ENCODE measurements around the gene MPO. TPM values are rescaled to one million over a fixed set of nuclear protein-coding genes. Genes with fewer than 3 reads are reported as not detected.

MPO gene
- total and polyA plus RNA-seq, 4 donors, result 0.18 to 0.63 (median 0.32) TPM

DNA sequence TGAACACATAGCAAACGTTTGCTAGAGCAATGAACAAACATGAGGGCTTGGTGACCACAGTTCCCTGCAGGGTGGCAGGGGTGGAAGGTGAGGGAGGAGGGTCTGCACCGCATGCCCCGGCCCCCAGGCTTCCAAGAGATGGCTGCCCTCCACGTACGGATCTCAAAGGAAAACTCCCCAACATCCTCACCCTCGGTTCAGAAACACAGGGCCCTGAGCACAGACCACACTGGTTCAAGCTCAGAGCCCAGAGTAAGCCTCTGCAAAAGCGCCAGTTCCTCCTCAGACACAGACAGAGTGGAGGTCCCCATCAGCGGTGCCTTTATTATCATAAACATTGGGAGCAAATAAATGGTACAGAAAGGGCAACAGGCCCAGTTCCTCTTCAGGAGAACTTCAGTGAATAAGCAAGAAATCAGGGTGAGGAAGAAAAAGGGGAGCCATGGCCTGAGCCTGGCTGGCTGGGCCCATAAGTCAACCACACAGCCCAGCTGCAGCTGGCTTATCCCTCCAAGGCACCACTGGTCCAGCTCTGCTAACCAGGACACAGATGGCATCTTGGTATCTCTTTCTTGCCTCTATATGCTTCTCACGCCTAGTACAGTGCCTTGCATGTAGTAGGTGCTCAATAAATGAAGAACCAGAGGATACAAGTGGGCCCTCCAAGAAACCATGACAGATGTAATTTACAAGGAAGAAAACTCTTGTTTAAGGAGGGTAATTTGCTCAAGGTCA is 11.0 kb downstream of the MPO start:
- no peak for ATAC-seq (ENCODE audit: low FRiP score)
- Histone ChIP-seq H3K27ac (ENCODE audit: low read depth in 1 of 2, low read length in 2 of 2) (no peak overlapping the region), H3K4me1 (ENCODE audit: control insufficient read depth in 1 of 2, insufficient read depth in 2 of 2, low read length in 2 of 2) (no peaks in the 10 kb centered on the region), H3K4me3 (ENCODE audit: low read length in 2 of 2) (no peak overlapping the region), H3K36me3 (ENCODE audit: control insufficient read depth in 1 of 2, insufficient read depth in 2 of 2, low read length in 1 of 2) (no peaks in the 10 kb centered on the region), H3K27me3 (ENCODE audit: control insufficient read depth in 1 of 2, insufficient read depth in 2 of 2, low read length in 1 of 2) (no peaks in the 10 kb centered on the region), H3K9me3 (ENCODE audit: control insufficient read depth, low read length) (no peaks in the 10 kb centered on the region)
- 76 to 82% methylated on average over 9 of the region's 9 CpGs for WGBS, 2 donors
- DNase-seq, result no peak
- intact Hi-C loops (cut with DNase I), result no loop called here

DNA sequence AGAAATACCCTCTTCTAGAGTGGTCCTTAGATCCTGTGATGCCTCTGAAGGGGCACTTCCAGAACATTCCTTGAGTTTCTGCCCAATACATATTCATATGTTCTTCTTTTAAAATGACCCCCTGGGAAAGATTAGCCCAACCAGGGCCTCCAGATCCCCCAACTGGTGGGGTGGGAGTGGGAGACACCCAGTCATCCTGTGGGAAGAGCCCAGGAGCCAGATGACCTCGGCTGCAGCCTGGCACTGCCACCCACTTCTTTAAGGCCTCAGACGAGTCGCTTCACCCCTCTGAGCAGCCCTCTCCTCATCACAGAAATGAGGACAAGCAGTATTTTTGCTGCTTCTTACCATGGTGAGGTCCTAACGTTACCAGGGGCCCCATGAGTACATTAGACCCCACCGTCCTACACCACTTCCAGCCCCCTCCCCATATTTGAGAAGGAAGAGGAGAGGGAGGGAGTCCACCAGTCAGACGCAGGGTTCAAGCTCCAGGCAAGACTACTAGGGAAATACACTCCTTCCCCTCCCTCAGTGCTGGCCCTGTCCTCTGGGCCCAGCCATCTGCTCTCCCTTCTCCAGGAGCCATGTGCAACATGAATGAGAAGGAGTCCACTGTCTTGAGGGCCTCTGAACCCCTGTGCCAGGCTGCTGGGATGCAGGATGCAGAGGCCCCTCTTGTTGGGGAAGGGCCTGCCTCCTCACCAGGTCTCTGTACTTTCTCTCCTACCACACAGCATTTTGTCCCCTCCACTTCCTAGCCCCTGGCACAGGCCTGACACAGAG is 11.8 kb downstream of the MPO start:
- H3K27me3 ChIP-seq (ENCODE audit: control insufficient read depth in 1 of 2, insufficient read depth in 2 of 2, low read length in 1 of 2), result no peaks in the 10 kb centered on the region
- no peak for ATAC-seq (ENCODE audit: low FRiP score)
- H3K9me3 ChIP-seq (ENCODE audit: control insufficient read depth, low read length), result no peaks in the 10 kb centered on the region
- DNase-seq, result no peak
- H3K4me1 ChIP-seq (ENCODE audit: control insufficient read depth in 1 of 2, insufficient read depth in 2 of 2, low read length in 2 of 2), result no peaks in the 10 kb centered on the region
- 67 to 73% methylated on average over 6 of the region's 6 CpGs for WGBS, 2 donors
- H3K36me3 ChIP-seq (ENCODE audit: control insufficient read depth in 1 of 2, insufficient read depth in 2 of 2, low read length in 1 of 2), result no peaks in the 10 kb centered on the region
- H3K27ac ChIP-seq (ENCODE audit: low read depth in 1 of 2, low read length in 2 of 2), result no peak overlapping the region
- intact Hi-C loops (cut with DNase I), result no loop called here
- H3K4me3 ChIP-seq (ENCODE audit: low read length in 2 of 2), result no peak overlapping the region

DNA sequence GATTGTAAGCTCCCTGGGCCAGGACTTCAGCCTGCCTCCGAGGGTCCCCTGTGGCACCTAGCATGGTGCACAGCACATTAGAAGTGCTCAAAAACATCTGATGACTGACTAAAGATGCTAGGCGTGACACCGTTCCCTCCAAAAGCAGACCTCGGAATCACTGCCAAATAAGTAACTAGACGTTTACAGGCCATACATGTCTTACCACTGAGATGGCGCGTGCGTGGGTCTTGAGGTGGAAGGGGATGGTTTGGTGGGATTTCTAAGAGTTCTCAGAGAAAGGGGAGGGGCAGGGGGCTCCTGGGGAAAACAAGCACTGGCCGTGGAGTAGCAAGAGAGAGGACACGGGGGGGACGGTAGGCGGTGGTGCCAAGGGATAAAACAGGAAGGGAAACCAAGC is 12.4 kb downstream of the MPO start:
- no peaks in the 10 kb centered on the region for H3K4me1 ChIP-seq (ENCODE audit: control insufficient read depth in 1 of 2, insufficient read depth in 2 of 2, low read length in 2 of 2)
- ATAC-seq (ENCODE audit: low FRiP score) (no peak), DNase-seq (no peak)
- no peak overlapping the region for H3K27ac ChIP-seq (ENCODE audit: low read depth in 1 of 2, low read length in 2 of 2)
- no peaks in the 10 kb centered on the region for H3K9me3 ChIP-seq (ENCODE audit: control insufficient read depth, low read length)
- no peak overlapping the region for H3K4me3 ChIP-seq (ENCODE audit: low read length in 2 of 2)
- H3K27me3 ChIP-seq (ENCODE audit: control insufficient read depth in 1 of 2, insufficient read depth in 2 of 2, low read length in 1 of 2), result no peaks in the 10 kb centered on the region
- WGBS, 2 donors, result 84% methylated on average over 12 of the region's 12 CpGs
- no peaks in the 10 kb centered on the region for H3K36me3 ChIP-seq (ENCODE audit: control insufficient read depth in 1 of 2, insufficient read depth in 2 of 2, low read length in 1 of 2)
- intact Hi-C loops (cut with DNase I), result no loop called here

DNA sequence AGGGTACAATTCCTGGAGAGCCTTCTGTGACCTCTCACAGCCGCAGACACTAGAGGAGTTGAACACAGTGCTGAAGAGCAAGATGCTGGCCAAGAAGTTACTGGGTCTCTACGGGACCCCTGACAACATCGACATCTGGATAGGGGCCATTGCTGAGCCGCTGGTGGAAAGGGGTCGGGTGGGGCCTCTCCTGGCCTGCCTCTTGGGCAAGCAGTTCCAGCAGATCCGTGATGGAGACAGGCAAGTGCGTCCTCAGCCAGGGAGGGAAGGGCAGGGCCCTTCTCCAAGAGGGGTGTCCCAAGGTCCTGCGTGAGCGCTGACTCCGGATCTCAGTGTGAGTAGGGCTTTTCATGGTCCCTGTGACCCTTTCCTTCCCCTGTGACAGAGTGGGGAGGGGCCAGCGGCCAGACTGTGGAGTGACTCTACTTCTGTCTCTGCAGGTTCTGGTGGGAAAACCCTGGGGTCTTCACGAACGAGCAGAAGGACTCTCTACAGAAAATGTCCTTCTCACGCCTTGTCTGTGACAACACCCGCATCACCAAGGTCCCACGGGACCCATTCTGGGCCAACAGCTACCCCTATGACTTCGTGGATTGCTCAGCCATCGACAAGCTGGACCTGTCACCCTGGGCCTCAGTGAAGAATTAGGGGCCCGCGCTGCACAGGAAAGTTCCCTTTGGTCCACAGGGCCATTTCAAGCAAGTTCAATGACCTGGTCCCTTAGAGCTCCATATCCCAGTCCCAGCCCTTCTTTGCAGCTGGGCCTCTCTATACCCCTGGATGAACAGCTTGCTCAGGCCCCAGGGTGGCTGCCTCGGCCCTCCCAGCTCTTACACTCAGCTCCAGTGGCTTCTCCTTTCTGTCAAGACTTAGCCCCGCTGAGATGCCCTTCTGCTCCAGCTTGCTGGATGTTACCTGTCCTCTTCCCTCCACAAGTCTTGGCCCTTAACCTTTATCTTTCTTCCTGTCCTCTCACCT is 13.1 kb downstream of the MPO start:
- Histone ChIP-seq H3K4me1 (ENCODE audit: control insufficient read depth in 1 of 2, insufficient read depth in 2 of 2, low read length in 2 of 2) (no peaks in the 10 kb centered on the region), H3K4me3 (ENCODE audit: low read length in 2 of 2) (no peak overlapping the region), H3K36me3 (ENCODE audit: control insufficient read depth in 1 of 2, insufficient read depth in 2 of 2, low read length in 1 of 2) (no peaks in the 10 kb centered on the region), H3K9me3 (ENCODE audit: control insufficient read depth, low read length) (no peaks in the 10 kb centered on the region), H3K27me3 (ENCODE audit: control insufficient read depth in 1 of 2, insufficient read depth in 2 of 2, low read length in 1 of 2) (no peaks in the 10 kb centered on the region), H3K27ac (ENCODE audit: low read depth in 1 of 2, low read length in 2 of 2) (no peak overlapping the region)
- 79% methylated on average over 22 of the region's 22 CpGs for WGBS, 2 donors
- ATAC-seq (ENCODE audit: low FRiP score) (no peak), DNase-seq (no peak)
- intact Hi-C loops (cut with DNase I), result no loop called here

DNA sequence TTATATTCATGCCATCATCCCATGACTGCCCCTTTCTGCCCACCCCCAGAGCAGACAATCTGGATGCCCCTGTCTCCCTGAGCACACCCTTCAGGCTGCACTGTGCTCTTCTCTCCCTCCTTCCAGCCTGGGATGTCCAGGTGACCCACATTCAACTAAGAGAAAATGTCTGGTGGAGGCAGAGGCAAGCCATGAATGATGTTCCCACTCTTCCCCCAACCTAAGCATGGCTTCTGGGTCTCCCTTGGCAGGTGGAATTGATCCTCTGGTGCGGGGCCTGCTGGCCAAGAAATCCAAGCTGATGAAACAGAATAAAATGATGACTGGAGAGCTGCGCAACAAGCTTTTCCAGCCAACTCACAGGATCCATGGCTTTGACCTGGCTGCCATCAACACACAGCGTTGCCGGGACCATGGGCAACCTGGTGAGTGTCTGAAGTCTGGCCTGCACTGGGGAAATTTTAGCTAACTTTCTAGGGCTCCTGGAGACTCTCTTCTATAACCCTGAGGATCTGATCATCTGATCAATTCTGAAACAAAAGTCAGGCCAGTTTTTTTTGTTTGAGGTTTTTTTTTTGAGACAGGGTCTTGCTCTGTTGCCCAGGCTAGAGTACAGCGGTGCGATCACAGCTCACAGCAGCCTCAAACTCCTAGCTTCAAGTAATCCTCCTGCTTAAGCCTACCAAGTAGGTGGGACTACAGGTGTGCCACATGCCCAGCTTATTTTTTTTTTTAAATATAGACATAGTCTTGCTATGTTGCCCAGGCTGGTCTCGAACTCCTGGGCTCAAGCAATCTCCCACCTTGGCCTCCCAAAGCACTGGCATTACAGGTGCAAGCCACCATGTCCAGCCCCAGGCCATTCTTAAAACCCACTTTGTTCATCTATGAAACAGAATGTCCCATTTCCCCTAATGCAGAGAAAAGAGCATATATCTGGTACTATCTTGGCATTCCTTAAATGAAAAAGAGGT is 14.5 kb downstream of the MPO start:
- intact Hi-C loops (cut with DNase I), result no loop called here
- WGBS, 2 donors, result 92 to 95% methylated on average over 7 of the region's 7 CpGs
- no peak for ATAC-seq (ENCODE audit: low FRiP score)
- DNase-seq, result no peak
- Histone ChIP-seq H3K27me3 (ENCODE audit: control insufficient read depth in 1 of 2, insufficient read depth in 2 of 2, low read length in 1 of 2) (no peaks in the 10 kb centered on the region), H3K4me1 (ENCODE audit: control insufficient read depth in 1 of 2, insufficient read depth in 2 of 2, low read length in 2 of 2) (no peaks in the 10 kb centered on the region), H3K27ac (ENCODE audit: low read depth in 1 of 2, low read length in 2 of 2) (no peak overlapping the region), H3K4me3 (ENCODE audit: low read length in 2 of 2) (no peak overlapping the region), H3K9me3 (ENCODE audit: control insufficient read depth, low read length) (no peaks in the 10 kb centered on the region), H3K36me3 (ENCODE audit: control insufficient read depth in 1 of 2, insufficient read depth in 2 of 2, low read length in 1 of 2) (no peaks in the 10 kb centered on the region)

DNA sequence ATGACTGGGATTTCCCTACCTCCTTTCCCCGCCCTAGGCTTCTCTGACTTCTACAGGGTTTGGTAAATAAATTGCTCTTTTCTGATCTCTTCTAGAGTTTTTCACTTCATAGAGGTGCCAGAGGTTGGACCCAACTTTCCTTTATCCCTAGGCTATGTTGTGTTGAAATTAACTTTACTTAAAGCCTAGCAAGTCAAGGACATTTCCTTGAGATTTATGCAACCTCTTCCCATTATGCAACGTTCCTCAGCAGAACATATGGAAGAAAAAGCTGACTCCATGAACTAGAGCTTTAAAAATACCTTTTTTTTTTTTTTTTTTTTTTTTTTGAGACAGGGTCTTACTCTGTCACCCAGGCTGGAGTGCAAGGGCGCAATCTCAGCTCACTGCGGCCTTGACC is 15.5 kb downstream of the MPO start:
- no peak overlapping the region for H3K4me3 ChIP-seq (ENCODE audit: low read length in 2 of 2)
- 76 to 86% methylated on average over 4 of the region's 4 CpGs for WGBS, 2 donors
- no peaks in the 10 kb centered on the region for H3K27me3 ChIP-seq (ENCODE audit: control insufficient read depth in 1 of 2, insufficient read depth in 2 of 2, low read length in 1 of 2)
- no peaks in the 10 kb centered on the region for H3K9me3 ChIP-seq (ENCODE audit: control insufficient read depth, low read length)
- H3K4me1 ChIP-seq (ENCODE audit: control insufficient read depth in 1 of 2, insufficient read depth in 2 of 2, low read length in 2 of 2), result no peaks in the 10 kb centered on the region
- H3K36me3 ChIP-seq (ENCODE audit: control insufficient read depth in 1 of 2, insufficient read depth in 2 of 2, low read length in 1 of 2), result no peaks in the 10 kb centered on the region
- H3K27ac ChIP-seq (ENCODE audit: low read depth in 1 of 2, low read length in 2 of 2), result no peak overlapping the region
- no peak for DNase-seq
- no peak for ATAC-seq (ENCODE audit: low FRiP score)
- intact Hi-C loops (cut with DNase I), result no loop called here

DNA sequence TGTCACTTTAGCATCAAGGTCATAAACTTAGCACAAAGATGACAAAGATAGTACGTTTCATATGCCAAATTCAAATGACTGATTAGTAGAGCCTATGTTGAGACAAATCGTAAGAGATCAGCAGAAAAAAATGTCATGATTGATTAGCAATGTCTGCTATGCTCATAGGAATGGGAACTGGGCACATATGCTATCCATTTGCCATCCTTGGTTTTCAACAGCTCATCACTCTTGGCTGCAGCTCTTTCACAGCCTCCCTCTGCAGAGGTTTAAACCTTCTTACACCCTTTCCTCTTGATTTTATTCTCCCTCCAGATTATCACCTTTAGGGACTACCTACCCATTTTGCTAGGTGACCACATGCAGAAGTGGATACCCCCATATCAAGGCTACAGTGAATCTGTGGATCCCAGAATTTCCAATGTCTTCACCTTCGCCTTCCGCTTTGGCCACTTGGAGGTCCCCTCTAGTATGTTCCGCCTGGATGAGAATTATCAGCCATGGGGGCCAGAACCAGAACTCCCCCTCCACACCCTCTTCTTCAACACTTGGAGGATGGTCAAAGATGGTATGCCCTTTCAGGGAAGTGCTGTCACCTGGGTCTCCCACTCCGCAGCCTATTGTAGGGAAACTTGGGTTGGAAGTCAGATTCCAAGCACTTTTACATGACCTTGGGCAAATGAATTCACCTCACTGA is 16.2 kb downstream of the MPO start:
- intact Hi-C loops (cut with DNase I), result no loop called here
- Histone ChIP-seq H3K27ac (ENCODE audit: low read depth in 1 of 2, low read length in 2 of 2) (no peak overlapping the region), H3K27me3 (ENCODE audit: control insufficient read depth in 1 of 2, insufficient read depth in 2 of 2, low read length in 1 of 2) (no peaks in the 10 kb centered on the region), H3K9me3 (ENCODE audit: control insufficient read depth, low read length) (no peaks in the 10 kb centered on the region), H3K4me3 (ENCODE audit: low read length in 2 of 2) (no peak overlapping the region), H3K36me3 (ENCODE audit: control insufficient read depth in 1 of 2, insufficient read depth in 2 of 2, low read length in 1 of 2) (no peaks in the 10 kb centered on the region), H3K4me1 (ENCODE audit: control insufficient read depth in 1 of 2, insufficient read depth in 2 of 2, low read length in 2 of 2) (no peaks in the 10 kb centered on the region)
- no peak for DNase-seq
- 74% methylated on average over 6 of the region's 6 CpGs for WGBS, 2 donors
- ATAC-seq (ENCODE audit: low FRiP score), result no peak
